ENCODE data around the gene DMD.

- no peak for TF ChIP-seq CTCF (IDR thresholded peaks at IDR 0.05)
- TF ChIP-seq EZH2 (IDR thresholded peaks at IDR 0.05; ENCODE audit: borderline replicate concordance, insufficient read depth, low read depth, low read length, poor library complexity, severe bottlenecking), result no peak
These were observed 538.2 kb downstream of the DMD start for GRCh38 chrX:32673193-32673592.
